HG03039 (cell line): Measurements from ENCODE around the gene LSM4.

Experiments
- ATAC-seq: cut with Tn5 transposase; IDR thresholded peaks from one replicate; pipeline ENCODE4 v1.9.1; 2021; ENCODE audit warnings: mild to moderate bottlenecking, moderate library complexity; ENCODE audit not compliant: unreplicated experiment

The LSM4 gene

DNA sequence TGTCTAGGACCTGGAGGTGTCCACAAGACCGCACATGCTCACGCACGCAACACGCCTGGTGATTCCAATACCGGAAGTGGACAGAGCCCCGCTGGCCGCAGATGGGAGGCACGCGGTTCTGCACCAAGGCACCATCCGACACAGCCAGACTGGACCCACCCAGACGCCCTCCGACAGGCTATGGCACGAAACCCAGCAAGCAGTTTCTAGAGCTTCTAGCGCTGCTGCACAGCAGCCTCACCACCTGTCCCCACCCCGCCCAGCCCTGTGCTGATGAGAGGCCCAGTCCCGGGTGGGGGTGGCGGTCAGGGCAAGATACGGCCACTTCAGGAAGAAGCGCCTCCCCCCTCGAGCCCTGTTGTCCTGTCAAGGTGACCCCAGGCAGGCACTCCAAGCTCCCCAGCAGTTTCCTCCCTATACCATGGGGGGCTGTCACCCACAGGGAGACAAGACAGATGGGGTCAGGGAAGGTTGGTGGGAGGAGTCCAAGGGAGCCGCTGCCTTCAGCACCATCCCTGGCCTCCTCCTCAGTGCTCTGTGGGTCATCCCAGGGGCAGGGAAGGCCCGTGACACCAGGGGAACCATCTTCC, 11.3 kb downstream of the LSM4 start:
- no peak for ATAC-seq

DNA sequence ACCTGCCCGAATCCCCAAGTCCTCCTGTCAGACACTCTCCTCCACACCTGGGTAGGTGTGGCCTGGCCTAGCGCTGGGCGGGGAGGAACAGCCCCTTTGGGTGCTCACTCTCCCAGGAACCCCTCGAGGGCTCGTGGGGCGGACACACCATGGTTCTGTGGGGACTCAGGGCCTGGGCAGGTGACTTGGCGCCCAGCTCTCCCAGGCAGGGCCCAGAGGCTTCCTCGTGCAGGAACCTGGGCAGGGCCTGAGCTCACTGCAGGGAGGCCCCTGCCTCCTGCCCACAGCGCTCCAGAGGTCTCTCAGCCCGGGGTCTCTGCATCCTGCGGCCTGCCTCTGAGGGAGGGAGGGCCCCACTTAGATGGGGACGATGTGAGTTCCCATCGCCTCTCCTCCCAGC, 11.9 kb downstream of the LSM4 start:
- ATAC-seq: no peak

DNA sequence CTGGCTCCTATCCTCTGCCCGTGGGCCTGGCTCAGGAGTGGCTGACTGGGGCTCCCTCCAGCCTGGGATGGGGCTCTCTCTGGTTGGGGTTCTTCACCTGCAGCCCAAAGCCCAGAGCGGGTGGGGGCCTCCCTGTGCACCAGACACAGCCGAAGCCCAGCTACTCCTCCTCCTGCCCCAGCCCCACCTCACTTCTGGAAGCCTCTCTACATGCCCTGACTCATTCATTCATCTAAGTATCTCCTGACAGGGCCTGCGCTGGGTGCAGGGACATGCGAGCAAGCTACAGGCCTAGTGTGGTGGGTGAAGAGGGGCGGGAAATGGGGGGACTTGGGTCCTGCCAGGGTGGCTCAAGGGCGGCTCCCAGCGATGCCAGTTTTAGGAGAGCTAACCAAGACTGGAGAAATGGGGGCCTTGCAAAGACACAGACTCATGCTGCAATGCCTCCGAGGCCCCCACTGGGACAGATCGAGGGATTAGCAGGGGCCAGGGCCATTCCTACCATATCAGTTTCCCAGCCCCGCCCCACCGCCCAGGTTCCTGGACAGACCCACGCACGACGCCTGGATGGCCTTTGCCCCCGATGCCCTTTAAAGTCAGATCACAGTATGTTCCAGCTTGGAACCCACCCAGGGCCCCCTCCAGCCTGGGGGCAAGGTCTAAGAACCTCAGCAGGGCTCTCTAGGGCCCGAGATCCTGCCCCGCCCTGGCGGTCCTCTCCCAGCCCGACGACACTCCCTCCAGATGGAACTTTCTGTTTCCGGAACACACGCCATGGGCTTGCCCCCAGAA, 12.6 kb downstream of the LSM4 start:
- no peak for ATAC-seq

DNA sequence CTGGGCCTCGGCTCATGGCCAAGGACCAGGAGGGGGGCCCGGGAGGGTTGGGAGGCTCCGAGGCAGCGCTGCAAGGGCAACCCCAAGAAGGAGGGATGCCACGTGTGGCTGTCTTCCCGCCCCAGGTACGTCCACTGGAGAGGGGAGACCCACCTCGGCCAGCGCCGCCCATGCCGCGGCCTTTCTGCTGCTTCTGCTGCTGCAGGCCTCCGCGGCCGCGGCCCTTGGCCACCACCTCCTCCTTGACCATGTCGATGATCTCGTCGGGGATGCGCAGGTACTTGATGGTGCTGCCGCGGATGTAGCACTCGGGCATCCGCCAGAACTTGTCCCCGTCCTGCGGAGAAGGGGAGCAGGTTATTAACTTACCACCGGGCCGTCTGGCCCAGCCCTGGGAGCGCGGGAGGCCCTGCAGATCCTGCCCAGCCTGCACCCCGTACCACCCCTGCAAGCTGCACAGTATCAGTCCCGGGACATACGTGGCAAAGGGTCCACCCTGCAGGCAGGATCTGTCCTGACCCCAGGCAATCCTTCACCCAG, 13.3 kb downstream of the LSM4 start:
- ATAC-seq: no peak

DNA sequence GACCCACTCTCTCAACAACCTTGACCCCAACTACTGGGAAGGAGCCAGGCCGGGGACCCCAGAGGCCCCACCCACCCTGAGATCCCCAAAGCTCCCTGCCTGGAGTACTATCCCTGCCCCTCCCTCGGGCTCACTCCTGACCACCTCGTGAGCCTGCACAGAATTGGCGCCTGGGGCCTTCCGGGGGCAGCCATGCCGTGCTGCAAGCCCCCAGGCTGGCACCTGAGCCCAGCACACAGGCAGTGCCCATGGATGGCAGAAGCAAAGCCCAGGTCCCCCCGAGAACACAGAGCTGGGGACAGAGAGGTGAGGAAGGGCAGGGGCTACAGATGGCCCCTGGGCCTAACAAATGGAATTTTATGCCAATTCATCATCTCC, 13.9 kb downstream of the LSM4 start:
- ATAC-seq: no peak

DNA sequence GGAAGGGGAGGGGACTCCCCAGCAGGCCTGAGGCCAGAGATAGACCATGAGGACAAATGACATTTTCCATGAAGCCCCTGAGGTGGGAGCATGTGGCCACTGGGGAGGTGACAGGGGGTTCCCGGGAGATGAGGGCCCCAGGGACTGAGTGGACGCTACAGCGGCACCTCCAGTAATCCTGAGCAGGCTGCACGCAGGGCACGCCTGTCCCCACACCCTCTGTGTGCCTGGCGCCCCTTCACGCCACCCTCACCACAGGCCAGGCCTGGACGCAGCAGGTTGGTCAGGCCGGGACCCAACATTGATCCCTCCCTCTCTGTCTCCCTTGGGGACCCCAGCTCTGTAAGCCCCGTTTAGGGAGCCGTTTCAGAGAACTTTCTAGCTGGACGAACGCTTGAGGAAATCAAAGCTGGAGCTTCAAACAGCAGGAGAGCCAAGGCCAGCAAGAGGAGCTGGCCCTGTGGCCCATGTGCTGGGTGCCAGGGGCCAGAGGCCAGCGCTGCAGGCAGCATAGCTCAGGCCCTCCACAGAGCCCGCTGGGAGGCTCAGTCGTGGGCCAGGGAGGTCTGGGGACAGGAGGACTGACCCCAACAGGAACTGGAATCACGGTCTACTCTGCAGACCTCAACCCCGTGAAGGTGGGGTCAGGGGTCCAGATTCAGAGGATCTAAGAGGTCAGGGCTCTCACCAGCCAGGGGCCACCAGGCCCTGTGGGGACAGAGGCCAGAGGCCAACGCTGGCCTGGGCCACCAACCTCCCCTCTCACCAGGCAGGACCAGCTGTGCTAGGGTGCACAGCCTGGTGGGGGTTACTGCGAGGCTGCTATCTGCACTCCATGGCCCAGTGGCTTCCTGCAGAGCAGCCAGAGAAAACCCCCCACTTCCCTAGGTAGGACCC, 14.6 kb downstream of the LSM4 start:
- no peak for ATAC-seq

DNA sequence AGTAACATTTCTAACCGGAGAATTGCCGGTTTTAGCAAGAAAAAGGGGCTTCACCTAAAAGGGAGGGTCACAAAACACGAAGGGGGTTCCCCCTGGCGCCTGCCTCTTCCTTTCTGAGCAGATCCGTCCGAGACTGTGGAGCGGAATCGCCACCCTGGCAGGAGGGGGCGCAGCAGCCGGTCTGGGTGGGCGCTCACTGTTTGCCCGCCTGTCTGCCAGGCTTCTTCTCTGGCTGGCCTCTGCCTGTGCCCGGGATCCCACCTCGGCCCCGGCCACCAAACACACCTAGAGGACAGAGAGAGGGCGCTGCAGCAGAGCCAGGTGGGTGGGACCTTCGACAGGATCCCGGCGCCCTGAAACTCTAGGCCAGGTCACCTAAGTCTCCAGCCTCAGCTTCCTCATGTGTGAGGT, 15.6 kb downstream of the LSM4 start:
- no peak for ATAC-seq

DNA sequence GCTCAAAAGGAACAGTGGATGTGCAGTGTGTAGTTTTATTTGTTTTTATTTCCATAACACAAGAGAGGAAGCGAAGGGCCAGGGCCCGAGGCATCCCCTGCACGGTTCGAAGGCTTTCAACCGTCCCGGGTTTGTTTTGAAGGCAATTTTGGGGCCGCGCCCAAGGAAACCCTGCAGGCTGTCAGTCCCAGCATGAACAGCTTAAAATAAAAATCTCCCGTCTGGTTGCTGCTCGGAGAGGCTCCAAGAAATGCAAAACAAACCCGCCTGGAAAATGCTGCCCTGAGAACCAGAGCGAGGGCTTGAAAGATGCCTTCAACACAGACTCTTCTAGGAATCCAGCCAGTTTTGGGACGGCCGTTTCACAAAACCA, 16.0 kb downstream of the LSM4 start:
- ATAC-seq: no peak

DNA sequence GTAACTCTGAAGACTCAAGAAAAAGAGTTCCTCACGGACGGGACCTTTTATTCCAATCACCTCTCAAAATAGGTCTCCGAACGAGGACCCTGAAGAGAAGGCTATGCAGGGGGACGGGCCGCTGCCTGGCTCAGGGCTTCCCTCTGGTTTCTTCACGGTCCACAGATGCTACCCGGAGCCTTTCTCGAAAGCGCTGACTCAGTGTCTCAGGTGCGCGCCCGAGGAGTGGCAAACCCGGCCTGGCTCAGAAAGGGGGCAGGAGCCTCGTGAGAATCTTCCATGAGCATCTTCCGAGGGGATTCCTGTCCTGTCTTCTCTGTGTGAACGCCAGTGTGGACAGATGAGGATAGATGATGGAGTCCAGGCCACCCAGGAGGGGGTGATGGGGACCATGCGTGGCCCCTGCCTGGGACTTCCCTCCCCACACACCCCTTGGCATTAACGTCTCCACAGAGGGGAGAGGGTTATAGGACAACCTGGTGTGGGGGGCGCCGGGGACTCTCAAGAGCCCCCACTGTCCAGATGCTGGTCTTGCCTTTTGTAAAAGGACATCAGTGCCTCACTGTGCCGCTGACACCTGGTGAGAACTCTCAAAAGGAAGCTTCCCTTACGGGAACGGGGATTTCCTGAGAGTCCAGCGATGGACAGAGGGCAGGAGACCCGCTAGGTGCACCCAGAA, 16.5 kb downstream of the LSM4 start:
- ATAC-seq: no peak

DNA sequence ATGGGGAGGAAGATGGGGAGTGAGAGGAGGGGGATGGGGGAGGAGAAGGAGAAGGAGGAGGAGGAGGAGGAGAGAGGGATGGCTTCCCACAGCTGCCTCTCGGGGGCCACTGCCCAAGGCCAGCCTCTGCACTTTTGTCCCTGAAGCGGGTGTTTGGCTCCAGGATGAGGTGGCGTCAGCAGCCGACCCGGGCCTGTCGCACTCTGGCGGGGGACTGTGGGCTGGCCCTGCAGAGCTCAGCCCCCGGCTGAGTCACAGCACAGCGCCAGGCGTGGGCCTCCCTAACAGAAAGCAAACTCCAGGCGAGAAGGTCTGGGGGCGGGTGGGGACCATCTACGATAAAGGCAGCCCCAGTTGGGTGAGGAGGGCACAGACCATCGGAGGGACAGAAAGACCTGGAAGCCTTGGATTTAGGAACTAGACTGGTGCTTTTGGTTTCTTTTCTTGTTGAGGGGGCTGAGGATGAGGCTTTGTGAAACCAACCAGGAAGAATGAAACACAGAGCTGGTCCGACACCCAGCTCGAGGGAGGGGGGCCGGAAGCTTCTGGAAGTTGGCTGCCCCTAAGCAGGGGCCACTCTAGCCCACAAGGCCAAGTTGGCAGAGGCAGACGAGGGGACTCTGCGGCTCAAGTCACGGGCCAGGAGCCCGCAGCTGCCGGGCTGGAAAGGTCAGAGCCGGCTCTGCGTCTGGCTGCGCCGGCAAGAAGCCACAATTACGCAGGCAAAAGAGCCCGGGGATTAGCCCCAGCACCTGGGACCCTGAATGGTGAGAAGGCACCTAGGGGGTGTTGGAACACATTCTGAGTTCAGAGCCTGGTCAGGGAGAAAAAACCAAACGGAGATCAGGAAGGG, 18.2 kb downstream of the LSM4 start:
- ATAC-seq: no peak

DNA sequence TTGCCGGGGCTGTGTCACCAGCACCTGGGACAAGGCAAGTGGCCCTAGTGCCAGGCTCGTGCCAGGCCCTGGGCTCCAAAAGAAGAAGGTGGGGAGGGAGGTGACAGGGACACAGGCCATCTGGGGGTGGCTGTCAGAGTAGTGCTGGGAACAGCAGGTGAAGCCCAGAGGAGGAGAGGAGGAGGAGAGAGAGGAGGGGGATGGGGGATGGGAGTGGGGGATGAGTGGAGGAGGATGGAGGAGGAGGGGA, 18.7 kb downstream of the LSM4 start:
- no peak for ATAC-seq

DNA sequence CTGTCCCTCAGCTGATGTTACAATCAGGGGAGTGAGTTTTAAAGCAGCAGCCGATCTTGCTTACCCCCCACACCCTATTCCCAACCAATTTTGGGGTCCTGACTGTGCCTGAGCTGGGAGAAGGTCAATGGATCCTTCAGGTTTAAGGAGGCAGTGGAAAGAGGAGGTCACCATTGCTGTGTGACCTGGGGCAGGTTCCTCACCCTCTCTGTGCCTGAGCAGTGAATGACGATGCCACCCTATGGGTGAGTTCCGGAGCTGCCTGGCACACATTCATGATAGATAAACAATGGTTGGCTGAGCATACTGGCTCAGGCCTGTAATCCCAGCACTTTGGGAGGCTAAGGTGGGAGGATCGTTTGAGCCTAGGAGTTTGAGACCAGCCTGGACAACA, 21.2 kb downstream of the LSM4 start:
- no peak for ATAC-seq

DNA sequence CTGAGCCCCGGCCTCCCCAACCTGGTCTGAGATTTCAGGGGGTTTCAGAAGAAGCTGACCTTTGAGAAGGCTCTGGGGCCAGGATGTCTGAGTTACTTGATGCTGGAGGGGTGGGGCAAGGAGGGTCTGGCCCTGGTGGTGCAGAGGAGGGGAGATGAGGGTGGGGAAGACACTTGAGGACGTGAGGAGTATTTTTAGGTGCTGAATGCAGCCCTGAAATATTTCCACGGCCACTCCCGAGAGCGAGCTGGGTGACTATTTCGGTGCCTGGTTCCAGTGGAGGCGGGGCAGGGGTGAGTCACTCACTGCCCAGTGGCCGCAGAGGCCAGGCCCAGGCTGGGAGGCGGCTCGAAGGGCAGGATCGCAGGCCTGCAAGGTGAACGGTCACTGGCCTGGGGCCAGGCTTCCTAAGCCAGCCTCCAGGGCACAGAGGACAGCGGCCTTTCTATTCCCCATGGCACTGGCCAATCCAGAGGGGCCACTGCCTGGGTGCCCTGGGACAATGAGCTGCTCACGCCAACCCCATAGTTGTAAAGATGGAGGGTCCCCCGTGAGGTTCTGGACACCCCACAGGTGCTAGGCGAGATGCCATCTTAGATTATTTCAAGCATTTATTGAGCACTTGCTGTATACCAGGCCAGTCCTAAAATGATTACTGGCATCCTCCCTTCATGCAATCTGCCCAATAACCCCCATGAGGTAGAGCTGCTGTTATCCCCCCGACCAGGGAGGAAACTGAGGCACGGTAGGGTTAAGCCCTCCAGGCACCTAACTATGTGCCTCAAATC, 21.8 kb downstream of the LSM4 start:
- no peak for ATAC-seq

DNA sequence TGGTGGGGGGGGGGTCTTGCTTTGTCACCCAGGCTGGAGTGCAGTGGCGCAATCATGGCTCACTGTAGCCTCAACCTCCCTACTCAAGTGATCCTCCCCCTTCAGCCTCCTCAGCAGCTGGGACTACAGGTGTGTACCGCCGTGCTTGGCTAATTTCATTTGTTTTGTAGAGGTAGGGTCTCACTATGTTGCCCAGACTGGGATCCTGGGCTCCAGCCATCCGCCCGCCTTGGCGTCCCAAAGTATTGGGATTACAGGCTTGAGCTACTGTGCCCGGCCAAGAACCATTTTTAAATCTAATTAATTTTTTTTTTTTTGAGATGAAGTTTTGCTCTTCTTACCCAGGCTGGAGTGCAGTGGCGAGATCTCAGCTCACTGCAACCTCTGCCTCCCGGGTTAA, 23.2 kb downstream of the LSM4 start:
- ATAC-seq: no peak

DNA sequence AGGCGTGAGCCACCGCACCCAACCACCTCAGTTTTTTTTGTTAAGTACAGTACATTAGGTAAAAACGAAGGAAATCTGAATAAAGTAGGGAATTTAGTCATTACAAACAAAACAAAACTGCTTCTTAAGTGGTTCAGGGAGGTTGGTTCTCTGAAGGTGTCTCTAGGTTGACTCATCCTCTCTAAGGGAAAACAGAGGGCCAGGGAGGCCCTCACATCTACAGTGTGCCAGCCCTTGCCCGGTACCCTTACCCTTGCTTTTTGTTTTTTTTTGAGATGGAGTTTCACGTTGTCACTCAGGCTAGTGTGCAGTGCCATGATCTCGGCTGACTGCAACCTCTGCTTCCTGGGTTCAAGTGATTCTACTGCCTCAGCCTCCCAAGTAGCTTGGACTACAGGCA, 24.3 kb downstream of the LSM4 start:
- ATAC-seq: no peak

DNA sequence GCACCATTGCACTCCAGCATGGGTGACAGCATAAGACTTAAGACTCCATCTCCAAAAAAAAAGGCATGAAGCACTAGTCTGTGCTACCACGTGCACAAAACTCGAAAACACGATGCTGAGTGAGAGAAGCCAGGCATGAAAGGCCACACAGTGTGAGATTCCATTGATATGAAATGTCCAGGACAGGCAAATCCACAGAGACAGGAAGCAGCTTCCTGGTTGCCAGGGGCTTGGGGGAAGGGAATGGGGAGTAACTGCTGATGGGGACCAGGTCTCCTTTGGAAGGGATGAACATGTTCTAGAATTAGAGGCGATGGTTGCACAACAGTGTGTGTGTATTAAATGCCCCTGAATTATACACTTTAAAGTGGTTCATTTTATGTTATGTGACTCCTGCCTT, 25.6 kb downstream of the LSM4 start:
- ATAC-seq: no peak

DNA sequence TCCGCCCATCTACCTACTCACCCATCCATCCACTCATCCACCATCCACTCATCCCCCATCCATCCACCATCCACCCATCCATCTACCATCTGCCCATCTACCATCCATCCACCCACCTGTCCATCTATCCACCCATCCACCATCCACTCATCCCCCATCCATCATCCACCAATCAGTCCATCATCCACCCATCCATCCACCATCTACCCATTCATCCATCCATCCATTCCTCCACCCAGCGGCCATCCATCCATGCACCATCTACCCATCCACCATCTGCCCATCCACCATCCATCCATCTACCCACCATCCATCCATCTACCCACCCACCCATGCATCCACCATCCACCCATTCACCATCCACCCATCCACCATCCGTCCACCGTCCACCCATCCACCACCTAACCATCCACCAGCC, 27.8 kb downstream of the LSM4 start:
- ATAC-seq: no peak

DNA sequence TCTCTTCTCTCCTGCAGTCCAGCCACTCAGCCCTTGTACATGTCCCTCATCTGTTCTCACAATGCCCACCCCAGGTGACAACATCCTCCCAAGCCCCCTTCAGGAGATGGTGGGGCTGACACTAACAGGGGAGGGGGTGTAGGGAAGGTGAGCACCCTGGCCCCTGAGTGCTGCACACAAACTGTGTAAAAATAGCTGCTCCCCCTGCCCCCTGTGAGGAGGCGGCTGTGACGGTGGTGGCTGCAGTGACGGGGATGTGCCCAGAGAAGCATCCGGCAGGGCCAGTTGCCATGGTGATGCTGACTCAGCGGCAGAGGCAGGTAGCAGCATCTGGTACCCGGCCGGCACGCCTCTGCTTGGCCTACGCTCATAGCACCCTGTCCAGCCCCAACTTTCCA, 28.4 kb downstream of the LSM4 start:
- ATAC-seq: no peak

DNA sequence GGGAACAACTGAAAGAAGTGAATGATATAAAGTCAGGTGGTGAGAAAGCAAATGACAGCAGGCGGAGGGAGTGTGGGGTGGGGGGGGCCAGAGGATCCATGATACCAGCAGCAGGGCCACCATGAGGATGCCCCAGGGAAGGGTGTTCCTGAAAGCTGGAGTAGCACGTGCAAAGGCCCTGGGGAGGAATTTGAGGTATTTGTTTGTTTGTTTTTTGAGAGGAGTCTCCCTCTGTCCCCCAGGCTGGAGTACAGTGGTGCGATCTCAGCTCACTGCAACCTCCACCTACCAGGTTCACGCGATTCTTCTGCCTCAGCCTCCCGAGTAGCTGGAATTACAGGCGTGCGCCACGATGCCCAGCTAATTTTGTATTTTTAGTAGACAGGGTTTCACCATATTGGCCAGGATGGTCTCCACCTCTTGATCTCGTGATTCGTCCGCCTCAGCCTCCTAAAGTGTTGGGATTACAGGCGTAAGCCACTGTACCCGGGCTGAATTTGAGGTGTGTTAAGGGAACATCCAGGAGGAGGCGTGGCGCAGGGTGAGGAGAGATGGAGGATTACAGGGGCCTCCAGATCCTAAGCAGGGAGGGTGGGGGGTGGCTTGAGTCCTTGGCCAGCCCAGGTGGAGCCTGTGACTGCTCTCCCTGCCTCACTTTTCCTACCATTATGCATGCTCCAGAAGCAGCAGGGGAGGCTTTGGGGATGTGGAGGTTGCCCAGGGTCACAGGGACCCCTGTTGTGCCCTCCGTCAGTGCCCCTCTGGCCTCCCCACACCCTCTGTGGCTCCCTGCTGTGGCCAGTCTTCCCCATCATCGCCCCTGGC, 29.0 kb downstream of the LSM4 start:
- ATAC-seq: no peak
